ENCODE measurements around the gene RNF44. TPM values are rescaled to one million over a fixed set of nuclear protein-coding genes. Genes with fewer than 3 reads are reported as not detected.
"Not testable (repeated sequence)": the region's sequence is repeated elsewhere in the genome, so short reads cannot be mapped to it uniquely, and the experiment has no call there.

RNF44 gene
- total RNA-seq, 2 experiments from 2014 or later = 137 TPM

DNA sequence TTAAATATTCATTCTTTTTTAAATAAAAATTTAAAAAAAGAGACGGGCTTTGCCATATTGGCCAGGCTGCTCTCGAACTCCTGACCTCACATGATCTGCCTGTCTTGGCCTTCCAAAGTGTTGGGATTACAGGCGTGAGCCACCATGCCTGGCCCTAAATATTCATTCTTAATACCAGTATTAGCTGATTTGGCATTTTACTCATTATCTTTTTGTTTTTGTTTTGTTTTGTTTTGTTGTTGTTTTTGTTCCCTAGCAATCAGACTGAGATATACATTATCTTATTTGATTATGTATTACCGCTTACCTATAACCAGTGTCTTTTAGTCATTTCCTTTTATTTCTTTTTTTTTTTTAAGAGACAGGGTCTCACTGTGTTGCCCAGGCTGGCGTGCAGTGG, 37.9 kb downstream of the RNF44 start:
- Mint-ChIP-seq H3K4me1 (peaks cover 1% of the 10 kb centered on the region), H3K9me3 (no peaks in the 10 kb centered on the region), H3K27ac (no peak overlapping the region), H3K36me3 (ENCODE audit: low read depth) (peaks cover 57% of the 10 kb centered on the region), H3K4me3 (no peak overlapping the region), H3K27me3 (no peaks in the 10 kb centered on the region)
- ChIA-PET CTCF (no interaction called here), POLR2A (no interaction called here)
- DNase-seq = no peak

DNA sequence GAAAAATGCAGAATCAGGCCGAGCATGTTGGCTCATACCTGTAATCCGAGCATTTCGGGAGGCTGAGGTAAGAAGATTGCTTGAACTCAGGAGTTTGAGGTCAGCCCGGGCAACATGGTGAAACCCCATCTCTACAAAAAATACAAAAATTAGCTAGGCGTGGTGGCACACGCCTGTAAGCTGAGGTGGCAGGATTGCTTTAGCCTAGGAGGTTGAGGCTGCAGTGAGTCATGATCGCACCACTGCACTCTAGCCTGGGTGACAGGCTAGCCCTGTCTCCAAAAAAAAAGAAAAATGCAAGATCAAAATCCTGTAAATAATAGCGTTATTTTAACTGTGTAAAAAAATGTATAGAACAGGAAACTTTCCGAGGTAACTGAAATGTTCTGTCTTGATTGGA, 39.4 kb downstream of the RNF44 start:
- no peak for DNase-seq
- CTCF ChIA-PET = no interaction called here
- H3K9me3 Mint-ChIP-seq = no peaks in the 10 kb centered on the region
- H3K27ac Mint-ChIP-seq = no peak overlapping the region
- H3K27me3 Mint-ChIP-seq = no peaks in the 10 kb centered on the region
- peaks cover 8% of the 10 kb centered on the region for H3K4me1 Mint-ChIP-seq
- peaks cover 60% of the 10 kb centered on the region for H3K36me3 Mint-ChIP-seq (ENCODE audit: low read depth)
- no peak overlapping the region for H3K4me3 Mint-ChIP-seq
- POLR2A ChIA-PET = no interaction called here

DNA sequence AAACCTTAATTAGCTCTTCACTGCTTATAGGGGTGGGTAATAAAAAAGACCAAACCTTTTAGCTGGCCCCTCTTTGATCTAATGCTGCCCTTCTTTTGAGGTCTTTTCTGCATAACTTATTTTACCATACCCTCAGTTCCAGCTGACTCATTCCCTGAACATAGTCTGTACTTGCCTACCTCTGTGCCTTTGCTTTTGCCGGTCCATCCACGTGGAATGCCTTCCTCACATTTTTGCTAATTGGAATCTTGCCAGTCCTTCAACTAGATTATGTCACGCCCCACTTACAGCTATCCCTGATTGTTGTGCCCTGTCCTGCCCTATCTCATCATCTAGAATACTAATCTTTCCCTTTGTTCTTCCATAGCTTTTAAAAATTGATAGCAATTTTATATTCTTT, 44.8 kb downstream of the RNF44 start:
- ChIA-PET CTCF (no interaction called here), POLR2A (no interaction called here)
- Mint-ChIP-seq H3K4me1 (peaks cover 38% of the 10 kb centered on the region), H3K9me3 (no peaks in the 10 kb centered on the region), H3K36me3 (ENCODE audit: low read depth) (peaks cover 66% of the 10 kb centered on the region), H3K4me3 (no peak overlapping the region), H3K27me3 (no peaks in the 10 kb centered on the region), H3K27ac (peak overlapping the region; percentile 5)
- no peak for DNase-seq

DNA sequence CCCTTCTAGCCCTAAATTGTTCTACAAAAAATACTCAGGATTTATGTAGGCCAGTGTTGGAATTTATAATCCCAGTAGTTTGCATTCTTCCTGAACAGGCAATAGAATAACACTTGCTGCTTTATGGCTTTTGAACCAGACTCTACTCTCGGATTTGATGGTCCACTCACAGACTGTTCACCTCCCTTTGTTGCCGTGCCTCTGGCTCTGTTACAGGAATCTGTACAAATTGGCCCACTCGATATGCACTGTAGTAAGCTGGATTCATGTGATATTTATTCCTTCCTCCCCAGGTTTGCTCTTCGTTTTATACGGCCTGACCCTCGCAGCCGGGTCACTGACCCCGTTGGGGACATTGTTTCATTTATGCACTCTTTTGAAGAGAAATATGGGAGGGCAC, 45.3 kb downstream of the RNF44 start:
- DNase-seq = no peak
- CTCF ChIA-PET = no interaction called here
- Mint-ChIP-seq H3K4me3 (no peak overlapping the region), H3K9me3 (no peaks in the 10 kb centered on the region), H3K27me3 (no peaks in the 10 kb centered on the region), H3K4me1 (peaks cover 41% of the 10 kb centered on the region), H3K36me3 (ENCODE audit: low read depth) (peaks cover 64% of the 10 kb centered on the region), H3K27ac (no peak overlapping the region)
- POLR2A ChIA-PET = no interaction called here

DNA sequence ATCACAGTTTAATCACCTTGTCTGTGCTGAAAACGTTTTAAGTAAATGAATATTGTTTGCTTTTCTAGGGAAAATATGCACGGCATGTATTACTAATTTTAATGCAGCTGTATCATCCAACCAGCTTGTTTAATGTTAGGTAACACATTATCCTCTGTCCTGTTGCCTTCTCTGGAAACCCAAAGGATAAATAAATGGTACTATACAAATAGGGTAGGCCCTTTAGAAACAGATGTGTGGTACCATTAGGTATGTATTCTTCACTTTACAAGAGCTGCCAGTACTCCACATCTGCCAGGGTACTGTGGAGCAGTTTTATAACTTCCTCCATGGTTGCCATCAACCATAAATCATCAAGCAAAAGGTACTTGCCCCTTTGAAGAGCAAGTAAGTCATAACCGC, 46.1 kb downstream of the RNF44 start:
- no peak overlapping the region for H3K27ac Mint-ChIP-seq
- DNase-seq = no peak
- POLR2A ChIA-PET = no interaction called here

DNA sequence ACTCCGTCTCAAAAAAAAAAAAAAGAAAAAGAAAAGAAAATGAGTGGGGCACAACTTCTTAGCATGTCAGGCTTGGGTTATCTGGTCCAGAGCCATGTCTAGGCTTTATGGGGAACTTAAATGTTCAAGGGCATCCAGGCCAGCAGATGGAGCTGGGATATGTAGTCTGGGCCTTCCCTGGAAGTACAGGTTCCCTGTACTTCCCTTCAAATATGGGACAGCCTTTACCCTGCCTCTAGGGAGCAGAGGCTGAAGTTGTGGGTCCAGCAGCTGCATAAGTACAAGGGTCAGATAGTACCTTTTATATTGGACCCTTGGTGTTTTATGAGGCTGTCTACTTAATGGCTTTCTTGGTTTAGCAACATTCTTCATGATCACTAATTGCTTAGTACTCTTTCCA, 46.9 kb downstream of the RNF44 start:
- Mint-ChIP-seq H3K4me1 (peaks cover 51% of the 10 kb centered on the region), H3K4me3 (no peak overlapping the region), H3K36me3 (ENCODE audit: low read depth) (peaks cover 64% of the 10 kb centered on the region), H3K9me3 (no peaks in the 10 kb centered on the region), H3K27ac (peak overlapping the region; percentile 54), H3K27me3 (no peaks in the 10 kb centered on the region)
- ChIA-PET CTCF (interaction anchor here (1.0 kb wide), 1 partner anchor 22 kb away, joined by 3 read pairs; no protein-coding TSS in a partner anchor), POLR2A (no interaction called here)
- DNase-seq = no peak

More for the DNA sequence above, 46.1 kb downstream of the RNF44 start:
- CTCF ChIA-PET = interaction anchor here (1.0 kb wide), 1 partner anchor 21 kb away, joined by 3 read pairs; no protein-coding TSS in a partner anchor
- peaks cover 67% of the 10 kb centered on the region for H3K36me3 Mint-ChIP-seq (ENCODE audit: low read depth)
- peaks cover 47% of the 10 kb centered on the region for H3K4me1 Mint-ChIP-seq
- H3K4me3 Mint-ChIP-seq = no peak overlapping the region
- H3K27me3 Mint-ChIP-seq = no peaks in the 10 kb centered on the region
- H3K9me3 Mint-ChIP-seq = no peaks in the 10 kb centered on the region

DNA sequence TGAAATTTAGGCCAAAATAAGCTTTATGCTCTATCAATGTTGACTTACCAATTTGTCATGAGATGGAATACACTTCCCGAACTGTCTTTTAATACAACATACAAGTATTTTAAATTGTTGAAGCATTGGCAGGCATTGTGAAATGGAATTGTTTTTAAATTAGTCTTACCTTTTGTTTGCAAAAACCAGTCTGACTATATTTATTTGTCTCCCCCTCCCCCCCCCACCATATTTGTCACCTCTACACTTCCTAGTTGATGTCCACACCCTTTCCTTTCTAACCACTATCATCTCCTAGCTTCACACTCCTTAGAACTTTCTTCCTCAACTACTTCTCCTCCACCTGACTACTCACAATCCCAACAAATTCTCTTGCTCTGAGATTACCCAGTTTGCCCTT, 48.1 kb downstream of the RNF44 start:
- peaks cover 62% of the 10 kb centered on the region for H3K36me3 Mint-ChIP-seq (ENCODE audit: low read depth)
- peak overlapping the region; percentile 46 for H3K4me3 Mint-ChIP-seq
- H3K27ac Mint-ChIP-seq = peak overlapping the region; percentile 90
- ChIA-PET POLR2A (no interaction called here), CTCF (no interaction called here)
- H3K9me3 Mint-ChIP-seq = no peaks in the 10 kb centered on the region
- no peaks in the 10 kb centered on the region for H3K27me3 Mint-ChIP-seq
- no peak for DNase-seq
- H3K4me1 Mint-ChIP-seq = peaks cover 60% of the 10 kb centered on the region

DNA sequence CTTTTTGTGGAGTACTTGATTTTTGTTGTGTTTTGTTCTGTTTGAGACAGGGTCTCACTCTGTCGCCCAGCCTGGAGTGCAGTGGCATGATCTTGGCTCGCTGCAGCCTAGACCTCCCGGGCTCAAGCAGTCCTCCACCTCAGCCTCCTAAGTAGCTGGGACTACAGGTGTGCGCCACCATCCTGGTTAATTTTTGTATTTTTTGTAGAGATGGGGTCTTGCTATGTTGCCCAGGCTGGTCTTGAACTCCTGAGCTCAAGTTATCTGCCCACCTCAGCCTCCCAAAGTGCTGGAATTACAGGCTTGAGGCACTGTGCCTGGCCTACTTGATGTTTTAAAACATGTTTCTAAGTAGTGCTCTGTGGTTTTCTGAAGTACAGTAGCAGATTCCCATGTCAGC, 50.0 kb downstream of the RNF44 start:
- POLR2A ChIA-PET = not testable (repeated sequence)

DNA sequence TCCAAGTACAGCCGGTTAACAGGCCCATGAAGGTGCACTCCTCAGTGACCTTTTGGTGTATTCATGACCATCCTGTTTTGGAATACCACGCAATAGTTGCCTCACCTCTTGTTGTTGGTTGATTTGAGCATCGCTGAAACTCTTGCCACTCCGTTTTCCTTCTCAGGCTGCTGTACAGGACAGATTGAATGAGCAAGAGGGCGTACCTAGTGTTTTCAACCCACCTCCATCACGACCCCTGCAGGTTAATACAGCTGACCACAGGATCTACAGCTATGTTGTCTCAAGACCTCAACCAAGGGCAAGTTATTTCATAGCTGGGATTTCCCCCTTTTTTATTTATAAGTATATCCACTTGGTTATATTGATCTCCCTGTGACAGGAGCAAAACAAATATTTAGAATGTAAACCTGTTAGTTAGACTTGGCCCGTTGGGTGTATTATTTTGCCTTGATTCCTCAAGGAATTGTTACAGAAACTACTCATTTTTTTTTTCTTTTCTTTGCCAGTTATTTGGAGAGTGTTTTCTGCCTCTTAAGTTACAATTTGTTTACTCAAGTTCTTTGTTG, 50.9 kb downstream of the RNF44 start:
- Mint-ChIP-seq H3K27ac (no peak overlapping the region), H3K4me3 (no peak overlapping the region), H3K4me1 (peaks cover 69% of the 10 kb centered on the region), H3K36me3 (ENCODE audit: low read depth) (peaks cover 59% of the 10 kb centered on the region), H3K9me3 (no peaks in the 10 kb centered on the region), H3K27me3 (no peaks in the 10 kb centered on the region)
- no peak for DNase-seq
- CTCF ChIA-PET = no interaction called here
- POLR2A ChIA-PET = no interaction called here

More for the DNA sequence above, 50.0 kb downstream of the RNF44 start:
- DNase-seq, H3K4me3 Mint-ChIP-seq, H3K27me3 Mint-ChIP-seq, H3K9me3 Mint-ChIP-seq, H3K27ac Mint-ChIP-seq, CTCF ChIA-PET: not testable (repeated sequence)
- peaks cover 64% of the 10 kb centered on the region for H3K4me1 Mint-ChIP-seq
- peaks cover 57% of the 10 kb centered on the region for H3K36me3 Mint-ChIP-seq (ENCODE audit: low read depth)

DNA sequence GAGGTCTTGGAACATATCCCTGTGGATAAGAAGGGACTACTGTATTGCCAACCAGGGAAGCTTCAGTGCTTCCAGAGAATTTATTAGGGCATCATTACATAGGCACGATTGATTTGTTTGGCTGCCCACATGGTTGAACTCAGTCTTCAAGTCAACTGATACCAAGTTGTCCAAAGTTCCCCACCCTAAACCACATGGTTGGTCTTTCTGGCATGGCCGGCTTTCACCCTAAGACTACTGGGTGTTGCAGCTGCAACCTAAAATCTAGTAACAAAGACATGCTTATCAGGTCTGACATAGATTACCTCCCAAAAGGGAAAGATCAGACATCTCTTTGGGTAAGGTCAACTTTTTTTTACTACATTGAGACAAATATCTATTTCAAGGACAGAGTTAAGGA, 52.0 kb downstream of the RNF44 start:
- Mint-ChIP-seq H3K36me3 (ENCODE audit: low read depth) (peaks cover 51% of the 10 kb centered on the region), H3K27me3 (no peaks in the 10 kb centered on the region), H3K9me3 (no peaks in the 10 kb centered on the region), H3K27ac (no peak overlapping the region), H3K4me1 (peaks cover 58% of the 10 kb centered on the region), H3K4me3 (no peak overlapping the region)
- ChIA-PET POLR2A (interaction anchor here (0.9 kb wide), 1 partner anchor 9 kb away, joined by 7 read pairs; no protein-coding TSS in a partner anchor), CTCF (interaction anchor here (1.4 kb wide), 1 partner anchor 27 kb away, joined by 3 read pairs; no protein-coding TSS in a partner anchor)
- no peak for DNase-seq

DNA sequence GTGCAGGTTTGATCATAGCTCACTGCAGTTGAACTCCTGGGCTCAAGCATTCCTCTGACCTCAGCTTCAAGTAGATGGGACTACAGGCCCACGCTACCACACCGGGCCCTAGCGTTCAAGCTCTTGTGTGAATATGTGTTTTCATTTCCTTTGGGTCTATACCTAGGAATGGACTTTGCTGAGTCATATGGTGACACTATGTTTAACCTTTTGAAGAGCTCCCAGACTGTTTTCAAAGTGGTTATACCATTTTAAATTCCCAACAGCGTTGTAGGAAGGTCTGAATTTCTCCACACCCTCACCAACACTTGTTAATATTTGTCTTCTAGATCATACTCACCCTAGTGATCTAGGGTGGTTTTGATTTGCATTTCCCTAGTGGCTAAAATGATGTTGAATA, 55.5 kb downstream of the RNF44 start:
- Mint-ChIP-seq H3K27ac (peak overlapping the region; percentile 36), H3K36me3 (ENCODE audit: low read depth) (peaks cover 45% of the 10 kb centered on the region), H3K9me3 (no peaks in the 10 kb centered on the region), H3K4me1 (peaks cover 38% of the 10 kb centered on the region), H3K4me3 (no peak overlapping the region), H3K27me3 (no peaks in the 10 kb centered on the region)
- POLR2A ChIA-PET = no interaction called here
- no peak for DNase-seq
- CTCF ChIA-PET = interaction anchor here (0.7 to 1.1 kb wide), 4 partner anchors 13 to 61 kb away, joined by 3 read pairs; partner anchors contain the start of gene FAF2

Other genes with a start within 250 kb of the RNF44 start
- gene KIAA1191, start 175.6 kb downstream of the RNF44 start, total RNA-seq = 10 to 100 TPM; 46.3 to 53.6 TPM
- 1 to 10 TPM; 5.4 to 7.7 TPM for gene ARL10, start 171.9 kb downstream of the RNF44 start, total RNA-seq
- 10 to 100 TPM; 29.1 to 34.0 TPM for gene NOP16, start 148.8 kb downstream of the RNF44 start, total RNA-seq
- 100 to 1,000 TPM; 143 to 150 TPM for gene HIGD2A, start 148.7 kb downstream of the RNF44 start, total RNA-seq
- 10 to 100 TPM; 53.8 to 65.8 TPM for gene CLTB, start 120.9 kb downstream of the RNF44 start, total RNA-seq
- gene FAF2, start 89.0 kb downstream of the RNF44 start, total RNA-seq = 10 to 100 TPM; 32.3 to 41.0 TPM
- gene CDHR2, start 11.9 kb upstream of the RNF44 start, total RNA-seq = 1 to 10 TPM; 1.3 to 2.4 TPM
- gene GPRIN1, start 72.8 kb upstream of the RNF44 start, total RNA-seq = 1 to 10 TPM; 2.5 to 2.6 TPM
- gene SNCB, start 93.1 kb upstream of the RNF44 start, total RNA-seq = not detected
- not detected for gene EIF4E1B, start 93.3 kb upstream of the RNF44 start, total RNA-seq
- gene TSPAN17, start 110.1 kb upstream of the RNF44 start, total RNA-seq = 10 to 100 TPM; 39.6 to 42.5 TPM

All from activated CD4-positive, alpha-beta T cell treated with anti-CD3 and anti-CD28 coated beads, Interleukin-2, amount 10 ng/mL, durations not matched to agents 7 days and 5 days (primary cell).